Measurements from ENCODE around the gene NUP210. TPM values are rescaled to one million over a fixed set of nuclear protein-coding genes. Genes with fewer than 3 reads are reported as not detected.

The NUP210 gene
- total and polyA plus RNA-seq, 2 of the 13 experiments (the other 11 are each of a cell fraction or from before 2014, with no cell fraction given), result 31.6 to 35.2 TPM

GRCh38 chr3:13336592-13336991 lies 83.5 kb downstream of the NUP210 start (continued):
- no peak for TF ChIP-seq ZNF574 (CRISPR knock-in tag; IDR thresholded peaks at IDR 0.05)
- TF ChIP-seq MAFG (CRISPR knock-in tag; IDR thresholded peaks at IDR 0.05), result no peak
- no peak for TF ChIP-seq ATRX (CRISPR knock-in tag; IDR thresholded peaks at IDR 0.05; ENCODE audit: borderline replicate concordance)
- no peak for TF ChIP-seq KLF6 (CRISPR knock-in tag; IDR thresholded peaks at IDR 0.05)
- no peak for TF ChIP-seq REPIN1 (CRISPR knock-in tag; IDR thresholded peaks at IDR 0.05; ENCODE audit: borderline replicate concordance, low read depth)

DNA sequence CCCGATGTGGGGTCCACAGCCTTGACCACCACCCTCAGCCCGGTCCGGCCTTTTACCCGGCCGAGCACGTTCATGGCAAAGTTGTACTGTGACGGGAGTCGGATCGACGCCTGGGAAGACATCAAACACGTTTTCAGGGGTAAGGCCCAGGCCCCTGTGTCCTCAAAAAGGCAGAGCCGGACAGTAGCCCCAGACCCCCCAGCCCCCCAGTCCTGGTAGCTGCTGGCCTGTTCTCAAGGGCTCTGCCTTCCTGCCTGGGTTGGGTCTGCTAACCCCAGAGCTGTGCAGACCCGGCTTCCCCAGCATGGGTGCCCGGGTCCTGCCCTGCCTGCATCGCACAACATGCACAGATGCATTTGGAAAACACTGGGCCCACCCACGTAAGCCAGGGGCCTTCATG lies 84.6 kb downstream of the NUP210 start:
- intact Hi-C loops (cut with micrococcal nuclease; ENCODE audit: unreplicated experiment), result no loop called here
- Histone ChIP-seq H4K20me1 (ENCODE audit: insufficient read depth, low read length) (no peaks in the 10 kb centered on the region), H3K9me3 (ENCODE audit: low read length) (no peaks in the 10 kb centered on the region), H3K4me1 (ENCODE audit: insufficient read depth, low read length) (no peaks in the 10 kb centered on the region), H3K36me3 (replicated peaks in 1 of 2; ENCODE audit: control insufficient read depth in 1 of 2, insufficient read depth in 2 of 2, low read length in 2 of 2) (peaks cover 23 to 84% of the 10 kb centered on the region in 2 experiments), H3K4me2 (ENCODE audit: low read depth, low read length) (no peak overlapping the region), H3K27me3 (ENCODE audit: control insufficient read depth in 1 of 2, insufficient read depth in 2 of 2, low read length in 2 of 2) (no peaks in the 10 kb centered on the region), H3K4me3 (replicated peaks in 1 of 3; ENCODE audit: insufficient read depth in 1 of 3, low read depth in 2 of 3, low read length in 3 of 3) (no peak overlapping the region), H3K27ac (ENCODE audit: extremely low read length, insufficient read depth, low read length) (no peak overlapping the region), H3K9ac (ENCODE audit: insufficient read depth, low read depth, low read length) (no peak overlapping the region), H2AFZ (ENCODE audit: low read length) (no peak overlapping the region), H3K79me2 (ENCODE audit: insufficient read depth, low read length) (no peaks in the 10 kb centered on the region)
- no peak for FAIRE-seq
- 96% methylated on average over 14 of the region's 16 CpGs for WGBS (ENCODE audit: low lambda C conversion rate)
- in situ Hi-C loops (cut with HindIII; ENCODE audit: extremely low pct_ligation_motif_present, low pct_unique_long_range_greater_than_20kb), result no loop called here
- ChIA-PET CTCF (ENCODE audit: low intra/inter-chr PET ratio, low total read pairs) (no interaction called here), POLR2A (no interaction called here)
- no peak for ATAC-seq
- no TSS peak for BruUV-seq (replicated peaks)
- no peak for DNase-seq (ENCODE audit: low spot score)
- TF ChIP-seq CERS6 (CRISPR knock-in tag; IDR thresholded peaks at IDR 0.05) (no peak), YY1 (IDR thresholded peaks at IDR 0.05; ENCODE audit: insufficient read depth, insufficient replicate concordance, low read depth, low read length) (no peak), ZNF230 (CRISPR knock-in tag; IDR thresholded peaks at IDR 0.05) (no peak), NCOA2 (CRISPR knock-in tag; IDR thresholded peaks at IDR 0.05) (no peak), SMYD3 (CRISPR knock-in tag; IDR thresholded peaks at IDR 0.05) (no peak), ZNF550 (CRISPR knock-in tag; IDR thresholded peaks at IDR 0.05; ENCODE audit: borderline replicate concordance) (no peak), SP2 (CRISPR knock-in tag; IDR thresholded peaks at IDR 0.05) (no peak), FOXJ3 (CRISPR knock-in tag; IDR thresholded peaks at IDR 0.05; ENCODE audit: borderline replicate concordance) (no peak), ZSCAN29 (CRISPR knock-in tag; conservative IDR thresholded peaks at IDR 0.05) (no peak), ZFY (CRISPR knock-in tag; IDR thresholded peaks at IDR 0.05) (no peak), TOE1 (CRISPR knock-in tag; IDR thresholded peaks at IDR 0.05) (no peak), ZNF451 (CRISPR knock-in tag; IDR thresholded peaks at IDR 0.05) (no peak)
- TF ChIP-seq, protein P1, sequence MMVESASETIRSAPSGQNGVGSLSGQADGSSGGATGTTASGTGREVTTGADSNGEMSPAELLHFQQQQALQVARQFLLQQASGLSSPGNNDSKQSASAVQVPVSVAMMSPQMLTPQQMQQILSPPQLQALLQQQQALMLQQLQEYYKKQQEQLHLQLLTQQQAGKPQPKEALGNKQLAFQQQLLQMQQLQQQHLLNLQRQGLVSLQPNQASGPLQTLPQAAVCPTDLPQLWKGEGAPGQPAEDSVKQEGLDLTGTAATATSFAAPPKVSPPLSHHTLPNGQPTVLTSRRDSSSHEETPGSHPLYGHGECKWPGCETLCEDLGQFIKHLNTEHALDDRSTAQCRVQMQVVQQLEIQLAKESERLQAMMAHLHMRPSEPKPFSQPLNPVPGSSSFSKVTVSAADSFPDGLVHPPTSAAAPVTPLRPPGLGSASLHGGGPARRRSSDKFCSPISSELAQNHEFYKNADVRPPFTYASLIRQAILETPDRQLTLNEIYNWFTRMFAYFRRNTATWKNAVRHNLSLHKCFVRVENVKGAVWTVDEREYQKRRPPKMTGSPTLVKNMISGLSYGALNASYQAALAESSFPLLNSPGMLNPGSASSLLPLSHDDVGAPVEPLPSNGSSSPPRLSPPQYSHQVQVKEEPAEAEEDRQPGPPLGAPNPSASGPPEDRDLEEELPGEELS (CRISPR knock-in tag; IDR thresholded peaks at IDR 0.05), result no peak

Data from HepG2 (cell line).